ENCODE data around the gene DAAM1. TPM values are rescaled to one million over a fixed set of nuclear protein-coding genes. Genes with fewer than 3 reads are reported as not detected.
A peak's percentile ranks its signal among the peaks of the same experiment; 100 is the strongest.

DAAM1 gene
- total RNA-seq, 2 donors from 2014 or later: 94.0 to 99.4 TPM

- H3K27ac Mint-ChIP-seq: no peak overlapping the region
- H3K9me3 ChIP-seq (ENCODE audit: control insufficient read depth, low read length): no peaks in the 10 kb centered on the region
These were observed 54.7 kb downstream of the DAAM1 start for GRCh38 chr14:59243174-59243573.

GRCh38 chr14:59244581-59244980 lies 56.1 kb downstream of the DAAM1 start:
- no peaks in the 10 kb centered on the region for H3K9me3 ChIP-seq (ENCODE audit: control insufficient read depth, low read length)
- H3K9me3 Mint-ChIP-seq: peaks cover 8% of the 10 kb centered on the region
- H3K36me3 ChIP-seq (ENCODE audit: control insufficient read depth, insufficient read depth, low read length): peaks cover 15% of the 10 kb centered on the region
- peaks cover 18% of the 10 kb centered on the region for H3K36me3 Mint-ChIP-seq (ENCODE audit: low read depth)
- no peak for TF ChIP-seq CTCF (conservative IDR thresholded peaks at IDR 0.05)
- 89 to 91% methylated on average over 1 to 2 of the region's 2 CpGs for WGBS, 2 experiments (ENCODE audit: insufficient coverage in 1 of 2, insufficient read length in 1 of 2)
- no peak overlapping the region for H3K4me3 Mint-ChIP-seq
- no peak overlapping the region for H3K27ac ChIP-seq (ENCODE audit: low read depth, low read length)
- H3K4me1 Mint-ChIP-seq: peaks cover 28% of the 10 kb centered on the region
- H3K9ac ChIP-seq (ENCODE audit: extremely low read depth, low read length, poor library complexity, severe bottlenecking): no peak overlapping the region
- peaks cover 40% of the 10 kb centered on the region for H3K27me3 Mint-ChIP-seq (ENCODE audit: insufficient read depth)
- DNase-seq: no peak
- peaks cover 5% of the 10 kb centered on the region for H3K4me1 ChIP-seq (ENCODE audit: control insufficient read depth, insufficient read depth, low read length)
- no peak overlapping the region for H3K4me3 ChIP-seq (ENCODE audit: low read length)
- H3K27me3 ChIP-seq (ENCODE audit: control insufficient read depth, insufficient read depth, low read length, poor library complexity, severe bottlenecking): no peaks in the 10 kb centered on the region
- H3K27ac Mint-ChIP-seq: no peak overlapping the region

More at GRCh38 chr14:59243174-59243573, 54.7 kb downstream of the DAAM1 start:
- Histone ChIP-seq H3K9ac (ENCODE audit: extremely low read depth, low read length, poor library complexity, severe bottlenecking) (no peak overlapping the region), H3K4me1 (ENCODE audit: control insufficient read depth, insufficient read depth, low read length) (peaks cover 5% of the 10 kb centered on the region), H3K27ac (ENCODE audit: low read depth, low read length) (no peak overlapping the region), H3K27me3 (ENCODE audit: control insufficient read depth, insufficient read depth, low read length, poor library complexity, severe bottlenecking) (no peaks in the 10 kb centered on the region), H3K36me3 (ENCODE audit: control insufficient read depth, insufficient read depth, low read length) (peaks cover 15% of the 10 kb centered on the region), H3K4me3 (ENCODE audit: low read length) (peak overlapping the region; percentile 10)
- H3K9me3 Mint-ChIP-seq: peaks cover 8% of the 10 kb centered on the region
- peaks cover 16% of the 10 kb centered on the region for H3K36me3 Mint-ChIP-seq (ENCODE audit: low read depth)
- DNase-seq: no peak
- H3K27me3 Mint-ChIP-seq (ENCODE audit: insufficient read depth): peaks cover 28% of the 10 kb centered on the region
- TF ChIP-seq CTCF (conservative IDR thresholded peaks at IDR 0.05): no peak
- peaks cover 26% of the 10 kb centered on the region for H3K4me1 Mint-ChIP-seq
- no peak overlapping the region for H3K4me3 Mint-ChIP-seq
- WGBS, 2 experiments (ENCODE audit: insufficient coverage in 1 of 2, insufficient read length in 1 of 2): 83 to 98% methylated on average over 1 of the region's 1 CpG

- WGBS, 2 experiments (ENCODE audit: insufficient coverage in 1 of 2, insufficient read length in 1 of 2): 93% methylated on average over 1 of the region's 1 CpG; no CpG with 5 or more reads in 1 of the 2 experiments
- H3K4me1 ChIP-seq (ENCODE audit: control insufficient read depth, insufficient read depth, low read length): peaks cover 9% of the 10 kb centered on the region
- H3K4me3 ChIP-seq (ENCODE audit: low read length): no peak overlapping the region
- H3K9ac ChIP-seq (ENCODE audit: extremely low read depth, low read length, poor library complexity, severe bottlenecking): no peak overlapping the region
- H3K9me3 Mint-ChIP-seq: peaks cover 8% of the 10 kb centered on the region
- peaks cover 28% of the 10 kb centered on the region for H3K4me1 Mint-ChIP-seq
- no peak for DNase-seq
- peaks cover 50% of the 10 kb centered on the region for H3K27me3 Mint-ChIP-seq (ENCODE audit: insufficient read depth)
- H3K4me3 Mint-ChIP-seq: no peak overlapping the region
- H3K27ac Mint-ChIP-seq: no peak overlapping the region
- H3K9me3 ChIP-seq (ENCODE audit: control insufficient read depth, low read length): no peaks in the 10 kb centered on the region
- no peaks in the 10 kb centered on the region for H3K27me3 ChIP-seq (ENCODE audit: control insufficient read depth, insufficient read depth, low read length, poor library complexity, severe bottlenecking)
- H3K27ac ChIP-seq (ENCODE audit: low read depth, low read length): no peak overlapping the region
- H3K36me3 Mint-ChIP-seq (ENCODE audit: low read depth): peaks cover 18% of the 10 kb centered on the region
- no peak for TF ChIP-seq CTCF (conservative IDR thresholded peaks at IDR 0.05)
- peaks cover 15% of the 10 kb centered on the region for H3K36me3 ChIP-seq (ENCODE audit: control insufficient read depth, insufficient read depth, low read length)
These were observed 57.4 kb downstream of the DAAM1 start for GRCh38 chr14:59245809-59246295.

Data from endodermal cell (in vitro differentiated cells).